GM12873 (cell line): ENCODE data around the gene ADARB2.

ENCODE experiments used
- TF ChIP-seq, protein P1 (sequence below): IDR thresholded peaks from 2 replicates; pipeline ENCODE4 v1.5.1; 2012; ENCODE audit warnings: low read depth, mild to moderate bottlenecking, moderate library complexity, low read length, control low read depth; ENCODE audit not compliant: insufficient read depth; ENCODE audit errors: missing control alignments

The ADARB2 gene

DNA sequence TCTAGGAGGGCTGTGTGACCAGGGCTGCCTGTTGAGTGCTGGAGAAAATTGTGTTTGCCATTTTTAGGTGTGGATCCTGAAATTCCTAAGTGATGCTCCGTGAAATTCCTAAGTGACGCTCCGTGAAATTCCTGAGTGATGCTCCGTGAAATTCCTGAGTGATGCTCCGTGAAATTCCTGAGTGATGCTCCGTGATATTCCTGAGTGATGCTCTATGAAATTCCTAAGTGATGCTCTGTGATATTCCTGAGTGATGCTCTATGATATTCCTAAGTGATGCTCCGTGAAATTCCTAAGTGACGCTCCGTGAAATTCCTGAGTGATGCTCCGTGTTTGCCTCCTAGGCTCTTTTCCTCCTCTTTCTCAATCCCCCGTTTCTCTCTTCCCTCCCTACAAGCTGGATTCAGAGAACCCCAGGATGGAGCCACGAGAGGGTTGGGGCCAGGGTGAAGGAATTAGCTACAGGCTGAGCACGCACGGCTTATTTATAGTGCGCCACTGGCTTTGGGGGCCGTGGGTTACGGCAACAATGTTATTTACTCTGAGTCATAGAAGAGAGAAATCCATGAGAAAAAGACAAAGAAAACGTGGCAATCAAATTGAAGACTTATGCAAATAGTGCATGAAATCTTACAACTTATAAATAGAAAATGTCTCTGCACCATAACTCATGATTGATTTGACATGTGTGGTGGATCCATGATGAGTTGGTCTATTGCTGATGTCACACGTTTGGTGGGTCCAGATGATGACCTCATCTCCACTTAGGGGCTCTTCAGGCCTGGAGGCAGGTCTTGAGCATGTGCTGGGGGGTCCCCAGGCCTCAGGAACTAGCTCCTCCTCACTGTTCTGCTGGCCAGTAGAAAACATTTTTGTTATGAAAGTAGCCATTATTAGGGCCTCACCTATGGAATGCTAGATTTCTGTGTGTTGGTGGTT lies 456.6 kb downstream of the ADARB2 start:
- TF ChIP-seq, protein P1, sequence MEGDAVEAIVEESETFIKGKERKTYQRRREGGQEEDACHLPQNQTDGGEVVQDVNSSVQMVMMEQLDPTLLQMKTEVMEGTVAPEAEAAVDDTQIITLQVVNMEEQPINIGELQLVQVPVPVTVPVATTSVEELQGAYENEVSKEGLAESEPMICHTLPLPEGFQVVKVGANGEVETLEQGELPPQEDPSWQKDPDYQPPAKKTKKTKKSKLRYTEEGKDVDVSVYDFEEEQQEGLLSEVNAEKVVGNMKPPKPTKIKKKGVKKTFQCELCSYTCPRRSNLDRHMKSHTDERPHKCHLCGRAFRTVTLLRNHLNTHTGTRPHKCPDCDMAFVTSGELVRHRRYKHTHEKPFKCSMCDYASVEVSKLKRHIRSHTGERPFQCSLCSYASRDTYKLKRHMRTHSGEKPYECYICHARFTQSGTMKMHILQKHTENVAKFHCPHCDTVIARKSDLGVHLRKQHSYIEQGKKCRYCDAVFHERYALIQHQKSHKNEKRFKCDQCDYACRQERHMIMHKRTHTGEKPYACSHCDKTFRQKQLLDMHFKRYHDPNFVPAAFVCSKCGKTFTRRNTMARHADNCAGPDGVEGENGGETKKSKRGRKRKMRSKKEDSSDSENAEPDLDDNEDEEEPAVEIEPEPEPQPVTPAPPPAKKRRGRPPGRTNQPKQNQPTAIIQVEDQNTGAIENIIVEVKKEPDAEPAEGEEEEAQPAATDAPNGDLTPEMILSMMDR: no peak

DNA sequence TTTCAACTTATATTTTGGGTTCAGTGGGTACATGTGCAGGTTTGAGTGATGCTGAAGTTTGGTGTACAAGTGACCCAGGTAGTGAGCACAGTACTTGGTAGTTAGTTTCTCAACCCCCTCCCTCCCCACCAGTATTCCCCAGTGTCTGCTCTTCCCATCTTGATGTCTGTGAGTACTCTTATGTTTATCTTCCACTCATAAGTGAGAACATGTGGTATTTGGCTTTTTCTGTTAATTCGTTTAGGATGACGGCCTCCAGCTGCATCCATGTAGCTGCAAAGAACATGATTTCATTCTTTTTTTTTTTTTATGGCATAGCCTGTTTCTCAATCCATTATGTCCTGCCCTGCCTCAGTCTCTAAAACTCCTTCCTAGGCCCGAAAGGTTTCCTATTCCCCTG lies 459.0 kb downstream of the ADARB2 start:
- TF ChIP-seq, protein P1: no peak

DNA sequence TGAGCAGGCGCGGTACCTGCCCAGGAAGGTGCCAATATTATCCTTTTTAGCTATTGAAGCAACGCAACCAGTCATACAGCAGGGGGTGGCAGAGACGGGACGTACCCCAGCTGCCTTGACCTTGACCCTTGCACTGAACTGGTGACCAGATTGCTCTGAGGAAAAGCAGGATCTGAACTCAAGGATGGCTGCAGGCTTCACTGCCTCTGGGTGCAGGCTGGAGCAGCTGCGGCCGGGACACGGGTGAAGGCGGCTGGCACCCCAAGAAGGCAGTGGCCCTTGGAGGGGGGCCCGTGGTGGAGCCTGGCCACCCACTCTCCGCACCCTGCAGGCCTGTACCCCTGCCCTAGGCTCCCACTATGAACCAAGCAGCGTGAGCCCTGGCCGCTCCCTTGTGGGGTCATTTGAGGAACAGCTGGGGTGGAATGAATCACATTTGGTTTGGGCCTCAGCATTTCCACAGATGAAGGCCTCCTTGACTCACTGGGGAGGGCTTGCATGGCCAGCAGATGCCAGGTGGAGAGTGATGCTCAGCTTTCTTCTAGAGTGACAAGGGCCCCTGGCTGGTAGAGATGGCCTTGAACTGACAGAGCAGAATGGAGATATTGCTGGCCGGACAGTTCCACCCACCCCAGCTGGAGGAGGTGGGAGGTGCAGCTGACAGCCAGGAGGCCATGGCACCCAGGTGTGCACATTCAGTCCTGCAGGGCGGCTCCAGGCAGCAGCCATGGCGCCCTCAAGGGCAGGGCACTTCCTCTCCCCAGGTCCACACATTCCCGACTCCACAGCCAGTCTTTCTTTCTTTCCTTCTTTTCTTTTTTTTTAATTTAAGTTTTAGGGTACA lies 462.4 kb downstream of the ADARB2 start:
- TF ChIP-seq, protein P1: no peak

DNA sequence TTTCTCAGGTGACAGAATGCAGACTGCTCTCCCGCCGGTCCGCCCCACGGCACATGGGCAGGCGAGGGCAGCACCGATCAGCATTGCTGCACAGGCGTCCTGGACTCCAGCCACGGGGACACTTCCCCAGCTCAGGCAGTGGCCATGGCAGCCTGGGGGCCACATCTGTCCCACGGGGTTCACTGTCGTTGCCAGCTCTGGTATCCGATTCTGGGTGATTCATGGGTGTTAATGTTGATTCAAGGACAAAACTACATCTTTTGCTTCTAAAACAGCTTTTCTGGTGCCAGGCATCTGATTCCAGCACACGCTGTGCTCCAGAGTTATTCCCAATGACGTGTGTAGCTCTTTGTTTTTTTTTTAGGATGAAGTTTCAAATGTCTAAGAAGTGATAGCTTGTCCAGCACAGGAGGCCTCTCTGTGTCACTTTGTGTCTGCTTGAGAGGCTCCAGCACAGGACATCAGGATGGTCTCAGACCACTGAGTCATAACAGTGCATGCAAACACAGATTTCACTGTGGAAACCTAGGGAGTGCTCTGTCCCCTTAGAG lies 463.1 kb downstream of the ADARB2 start:
- TF ChIP-seq, protein P1: no peak

DNA sequence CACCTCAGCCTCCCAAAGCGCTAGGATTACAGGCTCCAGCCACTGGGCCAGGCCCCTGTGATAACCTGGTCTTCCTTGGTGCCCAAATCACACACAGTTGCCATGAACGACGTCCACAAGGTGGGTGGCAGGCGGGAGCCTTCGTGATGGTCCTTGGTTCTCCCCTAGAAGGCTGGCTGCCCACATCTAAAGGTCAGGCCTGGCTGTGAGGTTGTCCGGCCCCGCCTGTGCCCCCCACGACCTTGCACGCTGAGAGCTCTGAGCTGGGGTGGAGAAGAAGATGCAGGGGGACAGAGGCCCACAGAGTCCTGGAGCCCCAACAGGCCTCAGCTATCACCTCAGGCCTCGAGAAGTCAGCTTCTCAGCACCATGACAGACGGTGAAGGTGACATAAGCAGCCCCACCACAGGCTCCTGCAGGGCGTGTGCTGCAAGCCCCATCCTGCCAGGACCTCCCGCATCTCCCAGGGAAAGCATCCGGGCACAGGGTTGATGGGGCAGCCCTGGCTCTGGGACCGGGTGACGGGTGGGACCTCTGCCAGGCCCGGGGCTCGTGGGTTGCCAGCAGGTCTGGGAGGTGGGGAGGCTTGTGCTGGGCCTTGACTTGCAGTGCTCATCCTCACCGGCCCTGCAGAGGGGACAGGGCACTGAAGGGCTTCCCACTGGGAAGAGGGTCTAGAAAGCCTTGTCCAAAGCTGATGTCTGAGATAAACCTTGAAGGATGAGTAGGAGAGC lies 463.8 kb downstream of the ADARB2 start:
- TF ChIP-seq, protein P1: no peak

DNA sequence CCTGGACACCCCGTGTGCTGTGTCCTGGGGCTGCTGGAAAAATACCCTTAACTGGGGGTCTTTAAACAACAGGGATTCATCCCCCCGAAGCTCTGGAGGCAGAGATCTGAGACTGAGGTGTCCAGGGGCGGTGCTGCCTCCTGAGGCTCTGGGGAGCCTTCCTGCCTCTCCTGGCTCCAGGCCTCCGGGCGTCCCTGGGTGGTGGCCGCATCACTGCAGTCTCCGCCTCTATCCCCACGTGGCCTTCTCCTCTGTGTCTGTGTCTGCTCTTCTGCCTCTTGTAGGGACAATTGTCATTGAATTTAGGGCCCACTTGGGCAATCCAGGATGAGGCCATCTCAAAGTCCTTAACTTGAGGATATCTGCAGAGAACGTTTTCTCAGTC lies 464.6 kb downstream of the ADARB2 start:
- TF ChIP-seq, protein P1: no peak
